HG03045 (cell line): ENCODE measurements around the gene RAB22A.

Experiments used
- ATAC-seq: cut with Tn5 transposase; IDR thresholded peaks from one replicate; pipeline ENCODE4 v1.9.1; 2021; ENCODE audit warnings: mild to moderate bottlenecking, moderate library complexity; ENCODE audit not compliant: unreplicated experiment

Gene RAB22A

GRCh38 chr20:58309591-58310290 lies at the start of gene RAB22A:
Gene RAB22A (plus strand): TSS chr20:58309715. CDS start chr20:58309977, 262 bp downstream.
- peak; percentile 77 for ATAC-seq

- ATAC-seq, result no peak
Observed at GRCh38 chr20:58260006-58260405, 49.5 kb upstream of the RAB22A start.

GRCh38 chr20:58261660-58262059 lies 47.9 kb upstream of the RAB22A start:
- no peak for ATAC-seq

GRCh38 chr20:58264271-58264670 lies 45.2 kb upstream of the RAB22A start:
- no peak for ATAC-seq

GRCh38 chr20:58267389-58268215 lies 41.9 kb upstream of the RAB22A start:
- no peak for ATAC-seq

GRCh38 chr20:58268421-58268821 lies 41.1 kb upstream of the RAB22A start:
- ATAC-seq, result no peak

- no peak for ATAC-seq
Observed at GRCh38 chr20:58268936-58269619, 40.4 kb upstream of the RAB22A start.

GRCh38 chr20:58271606-58272351 lies 37.7 kb upstream of the RAB22A start:
- no peak for ATAC-seq

- no peak for ATAC-seq
Observed at GRCh38 chr20:58274384-58274783, 35.1 kb upstream of the RAB22A start.

GRCh38 chr20:58277107-58277506 lies 32.4 kb upstream of the RAB22A start:
- no peak for ATAC-seq

- ATAC-seq, result no peak
Observed at GRCh38 chr20:58277578-58278472, 31.7 kb upstream of the RAB22A start.

GRCh38 chr20:58286729-58287128 lies 22.8 kb upstream of the RAB22A start:
- ATAC-seq, result no peak

GRCh38 chr20:58287638-58288037 lies 21.9 kb upstream of the RAB22A start:
- ATAC-seq, result no peak

GRCh38 chr20:58289143-58289542 lies 20.4 kb upstream of the RAB22A start:
- no peak for ATAC-seq

GRCh38 chr20:58293453-58293852 lies 16.1 kb upstream of the RAB22A start:
- ATAC-seq, result no peak

- ATAC-seq, result no peak
Observed at GRCh38 chr20:58294497-58295455, 14.7 kb upstream of the RAB22A start.

GRCh38 chr20:58296051-58296837 lies 13.3 kb upstream of the RAB22A start:
- ATAC-seq, result no peak

- ATAC-seq, result no peak
Observed at GRCh38 chr20:58297394-58297793, 12.1 kb upstream of the RAB22A start.
